Activated CD4-positive, CD25-positive, alpha-beta regulatory T cell treated with anti-CD3 and anti-CD28 coated beads, Interleukin-2, amount 50 U/mL, for 16 hours (primary cell): ENCODE data around the gene IGF2BP1.
"Not testable (repeated sequence)": the region's sequence is repeated elsewhere in the genome, so short reads cannot be mapped to it uniquely, and the experiment has no call there.

Experiments used
- DNase-seq: peaks from one replicate; pipeline ENCODE4 v3.0.0-alpha.2; 2020; ENCODE audit warnings: low read depth, low spot score

Gene IGF2BP1

GRCh38 chr17:49054342-49055092 is 57.3 kb downstream of the IGF2BP1 start:
- DNase-seq: no peak

- no peak for DNase-seq
These were observed 58.2 kb downstream of the IGF2BP1 start for GRCh38 chr17:49055181-49055927.

- DNase-seq: no peak
These were observed 64.3 kb downstream of the IGF2BP1 start for GRCh38 chr17:49061524-49061943.

GRCh38 chr17:49063652-49064051 is 66.5 kb downstream of the IGF2BP1 start:
- no peak for DNase-seq

- no peak for DNase-seq
These were observed 70.0 kb downstream of the IGF2BP1 start for GRCh38 chr17:49067163-49067562.

- no peak for DNase-seq
These were observed 72.5 kb downstream of the IGF2BP1 start for GRCh38 chr17:49069585-49070273.

- no peak for DNase-seq
These were observed 73.9 kb downstream of the IGF2BP1 start for GRCh38 chr17:49071106-49071505.

- no peak for DNase-seq
These were observed 77.8 kb downstream of the IGF2BP1 start for GRCh38 chr17:49074851-49075540.

- no peak for DNase-seq
These were observed 79.6 kb downstream of the IGF2BP1 start for GRCh38 chr17:49076573-49077384.

- DNase-seq: no peak
These were observed 81.1 kb downstream of the IGF2BP1 start for GRCh38 chr17:49078248-49078647.

GRCh38 chr17:49079840-49080663 is 82.9 kb downstream of the IGF2BP1 start:
- DNase-seq: no peak

- no peak for DNase-seq
These were observed 85.0 kb downstream of the IGF2BP1 start for GRCh38 chr17:49082231-49082630.

- not testable (repeated sequence) for DNase-seq
These were observed 87.9 kb downstream of the IGF2BP1 start for GRCh38 chr17:49085046-49085445.

- DNase-seq: no peak
These were observed 88.6 kb downstream of the IGF2BP1 start for GRCh38 chr17:49085565-49086315.

- DNase-seq: no peak
These were observed 89.1 kb downstream of the IGF2BP1 start for GRCh38 chr17:49086316-49086605.

- no peak for DNase-seq
These were observed 89.5 kb downstream of the IGF2BP1 start for GRCh38 chr17:49086649-49087048.

GRCh38 chr17:49089094-49089493 is 91.9 kb downstream of the IGF2BP1 start:
- no peak for DNase-seq

GRCh38 chr17:49090878-49091594 is 93.9 kb downstream of the IGF2BP1 start:
- DNase-seq: no peak

- DNase-seq: no peak
These were observed 95.9 kb downstream of the IGF2BP1 start for GRCh38 chr17:49093131-49093530.
